SK-N-MC (cell line): ENCODE results near the gene TTLL5.

ENCODE experiments used
- EZH2 ChIP-seq: fragments of 200-600 bp; sonication (generic); IDR thresholded peaks from one replicate; pipeline ENCODE4 v1.6.1; 2017; ENCODE audit warnings: antibody characterized with exemption
- FOXP2 ChIP-seq: optimal IDR thresholded peaks from 2 replicates; pipeline ENCODE3; 2011; ENCODE audit warnings: mild to moderate bottlenecking, moderate library complexity; ENCODE audit not compliant: insufficient read depth; ENCODE audit errors: extremely low read length, control extremely low read depth
- POLR2AphosphoS5 ChIP-seq: IDR thresholded peaks from 2 replicates; pipeline ENCODE4 v1.6.1; 2012; ENCODE audit warnings: mild to moderate bottlenecking, low read depth, low read length, borderline replicate concordance

GRCh38 chr14:75783602-75784313 is 122.7 kb downstream of the TTLL5 start:
- TF ChIP-seq EZH2 (no peak), POLR2AphosphoS5 (no peak), FOXP2 (no peak)
